ENCODE measurements around the gene TTLL1. TPM values are rescaled to one million over a fixed set of nuclear protein-coding genes. Genes with fewer than 3 reads are reported as not detected.
"Not testable (repeated sequence)": the region's sequence is repeated elsewhere in the genome, so short reads cannot be mapped to it uniquely, and the experiment has no call there.

TTLL1 gene
- total RNA-seq, 1 donor from 2014 or later = 8.2 TPM

- DNase-seq (ENCODE audit: low read depth in 2 of 2) = no peak
Measured at GRCh38 chr22:43077121-43077877, 11.9 kb downstream of the TTLL1 start.

GRCh38 chr22:43066844-43067385 lies 22.3 kb downstream of the TTLL1 start:
- peak in 1 of 2 donors; percentile 86 for DNase-seq (ENCODE audit: low read depth in 2 of 2)

GRCh38 chr22:43066134-43066533 lies 23.1 kb downstream of the TTLL1 start:
- peak in 1 of 2 donors; percentile 29 for DNase-seq (ENCODE audit: low read depth in 2 of 2)

GRCh38 chr22:43060183-43060582 lies 29.0 kb downstream of the TTLL1 start:
- peak in 1 of 2 donors; percentile 39 for DNase-seq (ENCODE audit: low read depth in 2 of 2)

- no peak for DNase-seq (ENCODE audit: low read depth in 2 of 2)
Measured at GRCh38 chr22:43057641-43058040, 31.6 kb downstream of the TTLL1 start.

- no peak for DNase-seq (ENCODE audit: low read depth in 2 of 2)
Measured at GRCh38 chr22:43053176-43053575, 36.0 kb downstream of the TTLL1 start.

- no peak for DNase-seq (ENCODE audit: low read depth in 2 of 2)
Measured at GRCh38 chr22:43050995-43051394, 38.2 kb downstream of the TTLL1 start.

GRCh38 chr22:43047605-43048004 lies 41.6 kb downstream of the TTLL1 start:
- DNase-seq (ENCODE audit: low read depth in 2 of 2) = no peak

- DNase-seq (ENCODE audit: low read depth in 2 of 2) = no peak
Measured at GRCh38 chr22:43044290-43044712, 44.9 kb downstream of the TTLL1 start.

- DNase-seq (ENCODE audit: low read depth in 2 of 2) = no peak
Measured at GRCh38 chr22:43042101-43042780, 47.0 kb downstream of the TTLL1 start.

- DNase-seq (ENCODE audit: low read depth in 2 of 2) = no peak
Measured at GRCh38 chr22:43039800-43040199, 49.4 kb downstream of the TTLL1 start.

GRCh38 chr22:43038325-43038724 lies 50.9 kb downstream of the TTLL1 start:
- DNase-seq (ENCODE audit: low read depth in 2 of 2) = no peak

GRCh38 chr22:43036282-43036829 lies 52.8 kb downstream of the TTLL1 start:
- DNase-seq (ENCODE audit: low read depth in 2 of 2) = peak; percentile 95 to 97

- DNase-seq (ENCODE audit: low read depth in 2 of 2) = no peak
Measured at GRCh38 chr22:43035250-43035649, 53.9 kb downstream of the TTLL1 start.

- DNase-seq (ENCODE audit: low read depth in 2 of 2) = no peak
Measured at GRCh38 chr22:43031617-43032016, 57.6 kb downstream of the TTLL1 start.

GRCh38 chr22:43018615-43019014 lies 70.6 kb downstream of the TTLL1 start:
- DNase-seq (ENCODE audit: low read depth in 2 of 2) = no peak

- DNase-seq (ENCODE audit: low read depth in 2 of 2) = no peak
Measured at GRCh38 chr22:43017525-43018460, 71.4 kb downstream of the TTLL1 start.

- DNase-seq (ENCODE audit: low read depth in 2 of 2) = not testable (repeated sequence)
Measured at GRCh38 chr22:43016150-43016549, 73.0 kb downstream of the TTLL1 start.

GRCh38 chr22:43015677-43016042 lies 73.5 kb downstream of the TTLL1 start:
- DNase-seq (ENCODE audit: low read depth in 2 of 2) = no peak

- DNase-seq (ENCODE audit: low read depth in 2 of 2) = peak; percentile 94 to 99
Measured at GRCh38 chr22:43014869-43015676, 74.1 kb downstream of the TTLL1 start, which contains the start of gene PACSIN2. TSS of gene PACSIN2 (minus strand) at chr22:43015149. CDS start at chr22:42912080, 103,069 bp downstream.

All from dermis microvascular lymphatic vessel endothelial cell (primary cell).